ENCODE results near the gene PAK2. TPM values are rescaled to one million over a fixed set of nuclear protein-coding genes. Genes with fewer than 3 reads are reported as not detected.

Gene PAK2
- total and polyA plus RNA-seq, 9 of the 15 experiments (the other 6 are each of a cell fraction or from before 2014, with no cell fraction given), result 13.2 to 72.4 (median 35.7) TPM

DNA sequence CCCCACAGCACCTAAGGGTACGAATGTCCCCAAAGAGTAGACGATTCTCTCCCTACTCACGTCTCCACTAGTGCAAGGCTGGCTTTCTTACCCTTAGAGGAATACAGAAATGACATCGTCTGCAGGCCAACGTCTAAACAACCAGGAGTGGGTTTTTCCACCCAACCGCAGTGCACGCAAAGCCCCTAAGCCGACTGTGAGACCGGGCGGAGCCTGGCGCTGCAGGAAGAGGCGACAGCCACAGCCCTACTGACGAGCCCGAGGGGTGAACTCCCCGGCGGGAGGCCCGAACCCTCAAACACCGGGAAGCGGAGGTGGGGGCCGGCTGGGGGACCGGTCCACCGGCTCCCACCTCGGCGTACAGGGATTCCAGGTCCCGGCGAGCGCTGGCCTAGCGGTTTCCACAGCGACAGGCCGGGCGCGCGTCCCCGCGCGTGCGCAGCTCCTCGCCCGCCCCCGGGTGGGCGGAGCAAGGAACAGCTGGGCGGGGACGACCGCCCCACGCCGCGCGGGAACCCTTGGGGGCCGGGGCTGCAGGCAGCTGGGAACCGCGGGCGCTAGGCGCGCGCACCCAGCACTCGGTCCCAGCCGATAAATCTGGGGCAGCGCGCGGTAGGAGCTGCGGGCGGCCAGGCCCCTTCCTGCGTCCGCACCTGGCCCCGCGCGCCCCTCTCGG, 27.7 kb upstream of the PAK2 start, which contains the start of the genes CEP19 and PIGX (continued):
- TF ChIP-seq, protein P1, sequence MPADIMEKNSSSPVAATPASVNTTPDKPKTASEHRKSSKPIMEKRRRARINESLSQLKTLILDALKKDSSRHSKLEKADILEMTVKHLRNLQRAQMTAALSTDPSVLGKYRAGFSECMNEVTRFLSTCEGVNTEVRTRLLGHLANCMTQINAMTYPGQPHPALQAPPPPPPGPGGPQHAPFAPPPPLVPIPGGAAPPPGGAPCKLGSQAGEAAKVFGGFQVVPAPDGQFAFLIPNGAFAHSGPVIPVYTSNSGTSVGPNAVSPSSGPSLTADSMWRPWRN (IDR thresholded peaks at IDR 0.05; ENCODE audit: low read depth), result no peak
- TF ChIP-seq PHB (CRISPR knock-in tag; IDR thresholded peaks at IDR 0.05) (no peak), NFIC (IDR thresholded peaks at IDR 0.05) (0 out of 2 replicates have a peak, but pooled peaks have one; percentile 18), DACH1 (IDR thresholded peaks at IDR 0.05; ENCODE audit: partially characterized antibody) (peak; percentile 80), TSC22D4 (tag; IDR thresholded peaks at IDR 0.05) (no peak), RBBP5 (IDR thresholded peaks at IDR 0.05; ENCODE audit: borderline replicate concordance, insufficient read depth, low read length, poor library complexity, severe bottlenecking) (peak; percentile 89), SIN3B (IDR thresholded peaks at IDR 0.05; ENCODE audit: low read depth) (peak; percentile 63), GATA2 (CRISPR knock-in tag; IDR thresholded peaks at IDR 0.05) (no peak), RHOXF2B (CRISPR knock-in tag; conservative IDR thresholded peaks at IDR 0.05) (no peak)
- TF ChIP-seq, protein P2, sequence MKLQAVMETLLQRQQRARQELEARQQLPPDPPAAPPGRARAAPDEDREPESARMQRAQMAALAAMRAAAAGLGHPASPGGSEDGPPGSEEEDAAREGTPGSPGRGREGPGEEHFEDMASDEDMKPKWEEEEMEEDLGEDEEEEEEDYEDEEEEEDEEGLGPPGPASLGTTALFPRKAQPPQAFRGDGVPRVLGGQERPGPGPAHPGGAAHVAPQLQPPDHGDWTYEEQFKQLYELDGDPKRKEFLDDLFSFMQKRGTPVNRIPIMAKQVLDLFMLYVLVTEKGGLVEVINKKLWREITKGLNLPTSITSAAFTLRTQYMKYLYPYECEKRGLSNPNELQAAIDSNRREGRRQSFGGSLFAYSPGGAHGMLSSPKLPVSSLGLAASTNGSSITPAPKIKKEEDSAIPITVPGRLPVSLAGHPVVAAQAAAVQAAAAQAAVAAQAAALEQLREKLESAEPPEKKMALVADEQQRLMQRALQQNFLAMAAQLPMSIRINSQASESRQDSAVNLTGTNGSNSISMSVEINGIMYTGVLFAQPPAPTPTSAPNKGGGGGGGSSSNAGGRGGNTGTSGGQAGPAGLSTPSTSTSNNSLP (IDR thresholded peaks at IDR 0.05; ENCODE audit: borderline replicate concordance, low read depth, low read length), result no peak
- TF ChIP-seq, protein P3, sequence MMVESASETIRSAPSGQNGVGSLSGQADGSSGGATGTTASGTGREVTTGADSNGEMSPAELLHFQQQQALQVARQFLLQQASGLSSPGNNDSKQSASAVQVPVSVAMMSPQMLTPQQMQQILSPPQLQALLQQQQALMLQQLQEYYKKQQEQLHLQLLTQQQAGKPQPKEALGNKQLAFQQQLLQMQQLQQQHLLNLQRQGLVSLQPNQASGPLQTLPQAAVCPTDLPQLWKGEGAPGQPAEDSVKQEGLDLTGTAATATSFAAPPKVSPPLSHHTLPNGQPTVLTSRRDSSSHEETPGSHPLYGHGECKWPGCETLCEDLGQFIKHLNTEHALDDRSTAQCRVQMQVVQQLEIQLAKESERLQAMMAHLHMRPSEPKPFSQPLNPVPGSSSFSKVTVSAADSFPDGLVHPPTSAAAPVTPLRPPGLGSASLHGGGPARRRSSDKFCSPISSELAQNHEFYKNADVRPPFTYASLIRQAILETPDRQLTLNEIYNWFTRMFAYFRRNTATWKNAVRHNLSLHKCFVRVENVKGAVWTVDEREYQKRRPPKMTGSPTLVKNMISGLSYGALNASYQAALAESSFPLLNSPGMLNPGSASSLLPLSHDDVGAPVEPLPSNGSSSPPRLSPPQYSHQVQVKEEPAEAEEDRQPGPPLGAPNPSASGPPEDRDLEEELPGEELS (CRISPR knock-in tag; IDR thresholded peaks at IDR 0.05; ENCODE audit: borderline replicate concordance), result no peak
- TF ChIP-seq, protein P4, sequence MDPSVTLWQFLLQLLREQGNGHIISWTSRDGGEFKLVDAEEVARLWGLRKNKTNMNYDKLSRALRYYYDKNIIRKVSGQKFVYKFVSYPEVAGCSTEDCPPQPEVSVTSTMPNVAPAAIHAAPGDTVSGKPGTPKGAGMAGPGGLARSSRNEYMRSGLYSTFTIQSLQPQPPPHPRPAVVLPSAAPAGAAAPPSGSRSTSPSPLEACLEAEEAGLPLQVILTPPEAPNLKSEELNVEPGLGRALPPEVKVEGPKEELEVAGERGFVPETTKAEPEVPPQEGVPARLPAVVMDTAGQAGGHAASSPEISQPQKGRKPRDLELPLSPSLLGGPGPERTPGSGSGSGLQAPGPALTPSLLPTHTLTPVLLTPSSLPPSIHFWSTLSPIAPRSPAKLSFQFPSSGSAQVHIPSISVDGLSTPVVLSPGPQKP (CRISPR knock-in tag; IDR thresholded peaks at IDR 0.05), result no peak
- TF ChIP-seq, protein P5, sequence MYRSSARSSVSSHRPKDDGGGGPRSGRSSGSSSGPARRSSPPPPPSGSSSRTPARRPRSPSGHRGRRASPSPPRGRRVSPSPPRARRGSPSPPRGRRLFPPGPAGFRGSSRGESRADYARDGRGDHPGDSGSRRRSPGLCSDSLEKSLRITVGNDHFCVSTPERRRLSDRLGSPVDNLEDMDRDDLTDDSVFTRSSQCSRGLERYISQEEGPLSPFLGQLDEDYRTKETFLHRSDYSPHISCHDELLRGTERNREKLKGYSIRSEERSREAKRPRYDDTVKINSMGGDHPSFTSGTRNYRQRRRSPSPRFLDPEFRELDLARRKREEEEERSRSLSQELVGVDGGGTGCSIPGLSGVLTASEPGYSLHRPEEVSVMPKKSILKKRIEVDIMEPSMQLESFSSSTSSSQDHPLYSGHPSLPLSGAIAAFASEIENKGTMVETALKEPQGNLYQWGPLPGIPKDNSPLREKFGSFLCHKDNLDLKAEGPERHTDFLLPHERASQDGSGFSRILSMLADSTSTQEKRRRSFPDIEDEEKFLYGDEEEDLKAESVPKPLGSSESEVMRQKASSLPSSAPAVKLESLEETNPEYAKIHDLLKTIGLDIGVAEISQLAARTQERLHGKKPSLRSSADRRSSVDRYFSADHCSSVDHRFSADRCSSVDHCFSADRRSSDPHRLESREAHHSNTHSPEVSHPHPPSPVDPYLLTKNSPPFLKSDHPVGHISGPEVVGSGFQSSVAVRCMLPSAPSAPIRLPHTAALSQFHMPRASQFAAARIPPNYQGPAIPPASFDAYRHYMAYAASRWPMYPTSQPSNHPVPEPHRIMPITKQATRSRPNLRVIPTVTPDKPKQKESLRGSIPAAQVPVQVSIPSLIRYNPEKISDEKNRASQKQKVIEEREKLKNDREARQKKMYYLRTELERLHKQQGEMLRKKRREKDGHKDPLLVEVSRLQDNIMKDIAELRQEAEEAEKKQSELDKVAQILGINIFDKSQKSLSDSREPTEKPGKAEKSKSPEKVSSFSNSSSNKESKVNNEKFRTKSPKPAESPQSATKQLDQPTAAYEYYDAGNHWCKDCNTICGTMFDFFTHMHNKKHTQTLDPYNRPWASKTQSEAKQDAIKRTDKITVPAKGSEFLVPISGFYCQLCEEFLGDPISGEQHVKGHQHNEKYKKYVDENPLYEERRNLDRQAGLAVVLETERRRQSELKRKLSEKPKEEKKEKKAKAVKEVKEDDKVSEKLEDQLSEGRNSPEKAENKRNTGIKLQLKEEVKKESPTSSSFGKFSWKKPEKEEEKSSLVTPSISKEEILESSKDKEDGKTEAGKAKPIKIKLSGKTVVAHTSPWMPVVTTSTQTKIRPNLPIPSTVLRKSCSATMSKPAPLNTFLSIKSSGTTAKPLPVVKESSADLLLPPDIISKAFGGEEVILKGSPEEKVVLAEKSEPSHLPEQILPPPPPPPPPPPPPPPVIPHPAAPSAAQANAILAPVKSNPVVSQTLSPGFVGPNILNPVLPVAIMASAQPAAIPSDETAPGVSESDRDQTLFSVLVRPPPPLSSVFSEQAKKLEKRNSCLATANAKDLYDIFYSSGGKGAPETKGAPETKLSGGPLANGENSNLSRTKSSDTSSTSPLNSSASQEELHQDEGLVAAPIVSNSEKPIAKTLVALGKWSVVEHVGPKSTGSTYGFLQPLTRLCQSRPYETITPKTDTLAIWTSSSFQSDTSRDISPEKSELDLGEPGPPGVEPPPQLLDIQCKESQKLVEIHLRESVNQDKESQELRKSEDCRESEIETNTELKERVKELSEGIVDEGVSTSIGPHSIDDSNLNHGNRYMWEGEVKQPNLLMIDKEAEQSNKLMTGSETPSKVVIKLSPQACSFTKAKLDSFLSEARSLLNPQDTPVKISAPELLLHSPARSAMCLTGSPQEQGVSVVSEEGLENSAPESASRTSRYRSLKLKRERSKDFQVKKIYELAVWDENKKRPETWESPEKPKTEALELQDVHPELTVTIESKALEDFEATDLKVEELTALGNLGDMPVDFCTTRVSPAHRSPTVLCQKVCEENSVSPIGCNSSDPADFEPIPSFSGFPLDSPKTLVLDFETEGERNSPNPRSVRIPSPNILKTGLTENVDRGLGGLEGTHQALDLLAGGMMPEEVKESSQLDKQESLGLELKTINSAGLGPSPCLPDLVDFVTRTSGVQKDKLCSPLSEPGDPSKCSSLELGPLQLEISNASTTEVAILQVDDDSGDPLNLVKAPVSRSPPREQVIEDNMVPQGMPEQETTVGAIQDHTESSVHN (IDR thresholded peaks at IDR 0.05; ENCODE audit: borderline replicate concordance in 1 of 2, low read depth in 1 of 2), result no peak
